ENCODE results near the gene FUT7.

Gene FUT7

GRCh38 chr9:137076636-137077009 is 44.7 kb upstream of the FUT7 start:
- TF ChIP-seq CTCF (IDR thresholded peaks at IDR 0.05), result no peak

GRCh38 chr9:137075275-137075775 is 43.4 kb upstream of the FUT7 start:
- TF ChIP-seq CTCF (IDR thresholded peaks at IDR 0.05), result no peak

GRCh38 chr9:137074657-137075274 is 42.9 kb upstream of the FUT7 start:
- TF ChIP-seq CTCF (IDR thresholded peaks at IDR 0.05), result no peak

- no peak for TF ChIP-seq CTCF (IDR thresholded peaks at IDR 0.05)
Measured at GRCh38 chr9:137073992-137074399, 42.1 kb upstream of the FUT7 start.

GRCh38 chr9:137071282-137071681 is 39.4 kb upstream of the FUT7 start:
- no peak for TF ChIP-seq CTCF (IDR thresholded peaks at IDR 0.05)

- no peak for TF ChIP-seq CTCF (IDR thresholded peaks at IDR 0.05)
Measured at GRCh38 chr9:137070906-137071275, 39.0 kb upstream of the FUT7 start.

GRCh38 chr9:137070201-137070905 is 38.5 kb upstream of the FUT7 start, which contains the start of gene SAPCD2:
Gene SAPCD2 (minus strand): TSS chr9:137070557. CDS start chr9:137070460, 97 bp downstream.
- TF ChIP-seq CTCF (IDR thresholded peaks at IDR 0.05), result no peak

Data from LNCAP (cell line).